BJ (cell line): ENCODE measurements around the gene LMAN1L. TPM values are rescaled to one million over a fixed set of nuclear protein-coding genes. Genes with fewer than 3 reads are reported as not detected.

Source experiments
- CTCF ChIA-PET: fragments of 350-600 bp; formaldehyde crosslinking; extraction: SDS; loops from one replicate; lab custom pipeline; 2021; ENCODE audit warnings: antibody characterized with exemption, inconsistent platforms; lab: Yijun Ruan, JAX
- POLR2A ChIA-PET: fragments of 300-600 bp; sonication (Branson Sonifier 250); formaldehyde crosslinking; extraction: SDS; loops from one replicate; lab custom pipeline; 2021; ENCODE audit warnings: antibody characterized with exemption; lab: Charles Lee
- DNase-seq: peaks from one replicate; pipeline ENCODE4 v3.0.0-alpha.2; 2011; ENCODE audit warnings: low read depth
- H3K27me3 ChIP-seq: 2 replicates; pipeline ENCODE4 v1.6.0; 2011; ENCODE audit warnings: low read length; ENCODE audit not compliant: control insufficient read depth, insufficient read depth
- H3K36me3 ChIP-seq: 2 replicates; pipeline ENCODE4 v1.5.1; 2011; ENCODE audit warnings: low read length; ENCODE audit not compliant: control insufficient read depth, insufficient read depth
- H3K4me3 ChIP-seq: 2 replicates; pipeline ENCODE4 v1.5.1; 2011; ENCODE audit warnings: low read depth, mild to moderate bottlenecking, control low read depth, low read length
- CTCF ChIP-seq: IDR thresholded peaks from 2 replicates; pipeline ENCODE4 v1.5.1; 2011; ENCODE audit warnings: low read depth, mild to moderate bottlenecking, control low read depth, inconsistent platforms, low read length, moderate library complexity; ENCODE audit not compliant: insufficient read depth
- polyA plus RNA-seq: library from polyadenylated mRNA; depleted of rRNA; stranded (reverse); fragments of >200 nt; gene quantifications from 2 replicates; pipeline ENCODE4 v1.2.3, GENCODE V29; 2011

LMAN1L gene
- polyA plus RNA-seq, 1 experiment = not detected

DNA sequence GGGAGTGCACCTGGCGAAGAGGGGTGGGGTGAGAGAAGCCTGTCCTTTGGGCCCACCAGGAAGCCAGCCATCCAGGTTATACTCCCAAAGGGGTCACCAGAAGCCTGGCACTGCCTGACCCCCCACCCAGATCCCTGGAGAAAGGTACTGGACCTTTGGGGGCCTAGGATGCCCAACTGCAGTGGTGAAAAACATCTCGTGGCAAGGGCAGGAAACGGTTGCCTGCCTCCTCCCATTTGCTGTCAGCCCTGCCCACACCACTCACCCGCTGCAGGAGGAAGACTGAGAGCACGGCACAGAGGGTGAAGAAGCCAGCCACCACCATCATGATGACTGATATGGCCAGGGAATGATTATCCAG, 32.6 kb downstream of the LMAN1L start:
- peaks cover 13% of the 10 kb centered on the region for H3K36me3 ChIP-seq
- DNase-seq = no peak
- no peaks in the 10 kb centered on the region for H3K27me3 ChIP-seq
- CTCF ChIA-PET = interaction anchor here (1.0 to 1.4 kb wide), 4 partner anchors 11 to 76 kb away, joined by 3 to 5 read pairs (median 3); no protein-coding TSS in a partner anchor
- TF ChIP-seq CTCF = no peak
- POLR2A ChIA-PET = no interaction called here
- no peak overlapping the region for H3K4me3 ChIP-seq

- POLR2A ChIA-PET = no interaction called here
- Histone ChIP-seq H3K4me3 (no peak overlapping the region), H3K36me3 (peaks cover 14% of the 10 kb centered on the region), H3K27me3 (no peaks in the 10 kb centered on the region)
- CTCF ChIA-PET = no interaction called here
- no peak for TF ChIP-seq CTCF
- no peak for DNase-seq
Observed at GRCh38 chr15:74845581-74845980, 32.9 kb downstream of the LMAN1L start.

DNA sequence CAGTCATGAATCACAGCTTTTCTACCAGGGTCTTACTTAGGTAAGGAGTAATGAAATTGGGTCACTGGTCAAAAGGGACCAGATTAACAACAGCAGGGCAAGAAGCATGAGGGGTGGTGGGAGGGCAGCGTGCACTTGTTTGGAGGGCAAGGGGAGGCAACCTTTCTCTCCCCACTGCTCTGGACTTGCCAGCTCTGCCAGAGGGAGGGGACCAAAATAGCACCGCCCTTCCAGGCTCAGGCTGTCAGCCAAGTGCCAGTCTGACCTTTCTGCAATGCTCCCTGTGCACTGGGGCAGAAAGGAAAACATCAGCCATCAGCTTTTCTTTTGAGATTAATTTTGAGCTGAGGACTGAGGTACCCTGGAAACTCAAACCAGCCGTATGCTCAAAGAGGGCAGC, 34.8 kb downstream of the LMAN1L start:
- TF ChIP-seq CTCF = no peak
- POLR2A ChIA-PET = no interaction called here
- DNase-seq = no peak

DNA sequence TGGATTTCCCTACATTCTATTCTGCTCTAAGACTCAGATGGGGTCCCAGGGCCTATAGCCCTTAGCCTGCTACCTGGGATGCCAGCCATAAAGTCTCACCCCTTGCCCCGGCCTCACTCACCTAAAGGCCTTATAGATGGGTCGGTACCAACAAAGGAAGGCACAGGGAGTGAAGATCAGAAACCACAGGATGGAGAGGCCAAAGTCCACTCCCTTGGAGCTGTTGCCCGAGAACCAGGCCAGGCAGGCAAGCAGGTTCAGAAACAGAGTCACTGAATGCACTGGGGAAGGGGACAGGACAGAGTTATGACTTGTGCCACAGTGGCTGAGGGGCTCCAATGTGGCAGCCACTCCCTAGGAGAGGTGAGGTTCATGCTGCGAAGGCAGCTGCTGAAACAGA, 37.8 kb downstream of the LMAN1L start:
- no peak for TF ChIP-seq CTCF
- no peaks in the 10 kb centered on the region for H3K27me3 ChIP-seq
- ChIA-PET POLR2A (no interaction called here), CTCF (interaction anchor here (0.7 to 1.6 kb wide), 2 partner anchors 8 to 12 kb away, joined by 4 read pairs; no protein-coding TSS in a partner anchor)
- H3K4me3 ChIP-seq = no peak overlapping the region
- H3K36me3 ChIP-seq = peaks cover 41% of the 10 kb centered on the region
- no peak for DNase-seq

More for the DNA sequence above, 34.8 kb downstream of the LMAN1L start:
- CTCF ChIA-PET = interaction anchor here (0.5 to 1.4 kb wide), 5 partner anchors 8 to 82 kb away, joined by 3 to 4 read pairs (median 3); no protein-coding TSS in a partner anchor
- Histone ChIP-seq H3K36me3 (peaks cover 29% of the 10 kb centered on the region), H3K27me3 (no peaks in the 10 kb centered on the region), H3K4me3 (no peak overlapping the region)

- Histone ChIP-seq H3K36me3 (peaks cover 41% of the 10 kb centered on the region), H3K4me3 (no peak overlapping the region), H3K27me3 (no peaks in the 10 kb centered on the region)
- no peak for TF ChIP-seq CTCF
- no peak for DNase-seq
- POLR2A ChIA-PET = no interaction called here
- CTCF ChIA-PET = no interaction called here
Observed at GRCh38 chr15:74851960-74852359, 39.3 kb downstream of the LMAN1L start.
